HG02943 (cell line): Measurements from ENCODE around the gene DPP6.
"Not testable (repeated sequence)": the region's sequence is repeated elsewhere in the genome, so short reads cannot be mapped to it uniquely, and the experiment has no call there.

Source experiments
- ATAC-seq: cut with Tn5 transposase; IDR thresholded peaks from one replicate; pipeline ENCODE4 v1.9.1; 2021; ENCODE audit warnings: mild to moderate bottlenecking, low read depth, moderate library complexity; ENCODE audit not compliant: unreplicated experiment

DPP6 gene

DNA sequence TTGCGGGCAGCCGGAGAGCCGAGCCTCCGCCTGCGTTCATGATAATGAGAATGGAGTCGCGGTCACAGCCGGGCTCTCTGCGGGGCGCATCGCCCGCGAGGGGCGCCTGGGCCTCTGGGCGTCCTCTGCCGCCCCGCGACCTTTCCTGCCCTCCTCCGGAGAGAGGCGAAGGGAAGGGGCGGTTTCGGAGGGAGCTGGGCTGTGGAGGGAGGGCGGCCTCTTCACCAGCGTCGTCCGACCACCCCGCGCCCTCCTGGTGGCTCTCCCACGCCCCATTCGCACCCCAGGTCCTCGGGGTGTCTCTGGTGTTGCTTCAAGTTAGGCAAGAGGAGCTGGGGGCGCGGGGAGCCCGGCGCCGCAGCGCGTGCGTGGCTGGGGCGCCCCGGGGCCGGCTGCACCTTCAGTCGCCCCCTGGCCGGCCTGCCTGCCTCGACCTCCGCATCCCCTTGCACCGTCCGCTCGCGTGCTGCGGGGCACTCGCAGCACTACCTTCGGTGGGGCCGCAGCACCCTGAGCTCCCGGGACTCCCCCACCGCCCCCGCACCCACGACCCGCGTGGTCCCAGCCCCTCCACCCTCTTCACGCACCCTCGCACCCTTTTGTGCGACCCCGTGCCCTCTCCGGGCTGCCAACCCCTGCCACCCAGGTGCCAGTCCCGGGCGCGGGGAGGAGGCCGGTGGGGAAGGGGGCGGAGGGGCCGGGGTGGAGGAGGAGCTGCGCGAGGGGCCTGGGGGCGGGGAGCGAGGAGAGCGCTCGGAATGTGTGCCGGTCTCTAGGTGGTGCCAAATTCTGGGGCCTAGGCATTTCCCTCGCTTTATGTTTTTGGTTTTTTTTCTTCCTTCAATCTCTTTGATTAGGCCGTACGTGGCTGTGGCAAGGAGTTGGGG lies at the start of gene DPP6:
Gene DPP6, plus strand, starts transcription at position 756 of the 887 bp plus-strand sequence.
- not testable (repeated sequence) for ATAC-seq

DNA sequence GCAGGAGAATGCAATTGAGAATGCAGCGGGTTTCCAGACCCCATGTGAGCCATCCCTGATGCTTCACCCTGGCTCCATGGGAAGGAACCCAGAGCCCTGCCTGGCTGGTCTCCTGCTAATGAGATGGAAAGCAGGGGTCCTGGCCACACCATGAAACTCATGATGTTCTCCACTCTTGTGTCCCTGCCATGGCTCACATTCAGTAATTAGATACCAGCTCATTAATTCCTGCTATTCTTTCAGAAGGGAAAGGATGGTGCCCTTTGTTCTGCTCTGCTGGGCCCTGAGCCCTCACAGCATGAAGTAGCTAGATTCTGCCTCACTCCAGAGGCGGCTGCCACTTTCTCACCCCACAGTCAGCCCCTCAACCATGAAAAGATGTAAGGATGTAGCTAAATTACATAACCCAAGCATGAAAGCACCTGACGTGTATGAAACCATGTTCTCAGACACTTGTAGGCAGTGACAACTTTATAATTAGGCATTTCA lies 42.7 kb upstream of the DPP6 start:
- ATAC-seq: not testable (repeated sequence)

DNA sequence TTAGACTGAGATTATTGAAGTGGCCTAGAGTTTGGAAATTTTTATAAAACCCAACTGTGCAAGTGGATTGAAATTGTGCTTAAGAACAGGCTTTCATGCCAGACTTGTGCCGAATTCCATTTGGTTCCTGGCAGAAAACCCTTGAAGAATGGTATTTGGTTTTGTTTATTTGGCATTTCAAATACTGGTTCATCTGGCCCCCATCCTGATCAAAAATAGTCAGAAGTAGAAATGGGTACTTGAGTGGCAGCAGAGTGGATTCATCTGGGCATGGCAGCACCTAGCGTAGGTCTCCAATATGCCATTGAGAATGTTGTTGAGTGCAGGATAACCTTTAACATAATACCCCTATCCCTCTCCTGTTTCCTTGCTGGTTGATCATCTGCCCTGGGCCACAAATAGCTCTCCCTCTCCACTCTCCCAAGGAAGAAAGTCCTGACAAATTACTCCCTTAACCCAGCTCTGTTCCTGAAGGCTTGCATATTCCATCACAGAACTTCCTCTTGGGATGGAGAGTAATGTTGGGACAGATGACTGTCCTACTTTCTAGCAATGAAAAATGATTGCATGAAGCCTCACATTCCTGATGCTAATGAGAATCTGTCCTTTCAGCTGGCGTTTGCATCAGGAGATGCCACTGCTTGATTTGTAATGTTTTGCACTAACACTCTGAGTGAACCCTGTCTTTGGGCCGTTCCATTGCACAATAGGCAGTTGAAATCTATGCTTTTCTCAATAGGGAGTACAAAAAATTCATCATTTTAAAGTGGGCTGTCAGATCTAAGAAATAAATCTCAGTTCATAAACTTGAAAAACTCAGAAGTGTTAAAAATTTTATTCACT lies 41.3 kb upstream of the DPP6 start:
- not testable (repeated sequence) for ATAC-seq

DNA sequence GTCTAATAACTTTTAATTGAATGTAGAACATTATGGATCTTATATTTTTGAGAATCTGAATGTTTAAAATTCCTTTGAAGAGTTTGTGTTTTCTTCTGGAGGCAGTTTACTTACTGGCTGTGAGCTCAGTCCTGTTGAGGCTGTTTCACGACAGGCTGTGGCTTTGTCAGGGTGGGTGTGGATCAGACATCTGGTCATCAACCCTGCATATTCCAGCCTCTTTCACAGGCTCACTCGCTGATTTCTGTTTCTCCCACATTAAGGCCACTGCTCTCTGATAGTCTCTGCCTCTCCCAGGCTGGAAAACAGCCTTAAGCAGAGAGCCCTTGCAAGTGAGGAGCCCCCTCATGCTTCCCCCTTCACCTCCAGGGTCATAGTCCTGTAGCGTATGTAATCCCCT lies 39.4 kb upstream of the DPP6 start:
- not testable (repeated sequence) for ATAC-seq

DNA sequence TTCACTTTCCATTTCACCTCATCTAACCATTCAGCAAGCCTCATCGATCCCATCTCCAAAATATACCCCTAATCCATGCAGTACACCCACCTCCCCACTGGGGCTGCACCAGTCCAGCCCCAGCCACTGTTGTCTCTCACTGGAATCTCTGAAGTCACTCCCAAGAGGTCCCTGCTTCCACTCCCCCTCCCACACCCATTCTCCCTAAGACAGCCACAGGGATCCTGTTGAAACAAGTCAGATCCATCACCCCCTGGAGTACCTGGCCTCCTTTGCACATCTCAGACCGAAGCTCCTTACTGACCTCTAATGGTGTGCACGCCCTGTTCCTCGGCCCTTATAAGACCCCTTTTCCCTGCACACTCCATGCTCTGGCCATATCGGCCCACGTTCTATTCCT lies 36.6 kb upstream of the DPP6 start:
- not testable (repeated sequence) for ATAC-seq

DNA sequence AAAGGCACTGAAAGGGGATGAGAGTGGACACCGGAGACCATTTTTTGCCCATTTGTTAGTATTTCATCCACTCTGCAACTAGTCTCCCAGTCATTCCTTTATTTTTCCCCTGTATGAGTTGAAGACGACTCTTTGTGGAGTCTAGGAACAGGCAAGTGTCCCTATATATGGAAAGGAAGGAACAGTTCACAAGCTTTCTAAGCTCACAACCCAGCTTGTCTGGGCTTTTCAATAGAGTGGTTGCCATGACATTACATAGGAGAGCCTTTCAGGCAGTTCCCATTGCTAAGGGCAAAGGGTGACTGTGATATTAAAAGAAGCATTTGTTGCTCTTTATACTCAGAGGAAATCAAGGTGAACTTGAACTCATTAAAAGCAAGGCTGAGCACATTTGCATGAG lies 33.8 kb upstream of the DPP6 start:
- ATAC-seq: not testable (repeated sequence)

DNA sequence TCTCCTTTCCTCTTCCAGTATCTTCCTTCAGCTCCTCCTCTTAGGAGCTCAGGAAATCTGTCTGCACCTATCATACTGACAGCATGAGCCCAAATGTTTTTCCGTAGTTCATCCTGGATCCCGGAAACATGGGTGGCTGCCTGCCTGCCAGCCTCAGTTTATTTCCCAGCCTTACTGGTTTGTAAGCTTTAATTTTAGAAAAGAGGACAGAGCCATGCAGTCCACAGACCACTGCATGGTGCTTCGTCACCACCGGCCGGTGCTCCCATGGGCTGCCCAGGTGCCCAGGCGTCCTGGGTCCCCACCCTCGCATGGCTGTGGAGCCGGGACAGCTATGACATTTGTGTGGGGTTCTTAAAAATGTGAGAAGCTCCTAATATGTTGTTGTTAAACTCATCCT lies 24.4 kb upstream of the DPP6 start:
- not testable (repeated sequence) for ATAC-seq

DNA sequence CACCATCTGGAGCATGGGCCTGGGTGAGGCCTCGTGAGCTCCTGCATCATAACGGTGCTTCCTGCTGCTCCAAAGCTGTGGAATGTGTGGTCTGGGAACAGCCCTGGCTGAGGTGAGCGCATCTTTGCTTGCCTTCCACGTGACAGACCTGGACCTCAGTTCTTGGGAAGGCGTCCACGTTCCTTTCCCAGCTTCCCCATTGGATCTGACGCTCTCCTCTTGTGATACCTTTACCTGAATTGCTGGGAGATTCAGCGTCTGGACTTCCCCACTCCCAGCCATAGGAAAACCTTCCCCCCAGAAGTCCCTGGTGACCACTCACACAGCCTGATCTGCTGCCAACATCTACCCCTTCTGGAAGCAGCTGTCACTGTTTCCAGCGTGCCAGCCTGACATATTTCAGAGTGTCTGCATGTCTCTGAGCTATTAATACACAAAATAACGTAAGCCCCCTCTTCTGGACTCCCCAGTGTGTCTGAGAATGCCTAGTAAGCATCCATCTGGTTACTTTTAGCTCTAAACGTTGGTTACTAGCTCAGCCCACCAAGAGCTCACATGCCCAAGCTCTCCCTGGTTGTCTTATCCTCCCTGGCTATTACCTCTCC lies 21.6 kb upstream of the DPP6 start:
- ATAC-seq: not testable (repeated sequence)

DNA sequence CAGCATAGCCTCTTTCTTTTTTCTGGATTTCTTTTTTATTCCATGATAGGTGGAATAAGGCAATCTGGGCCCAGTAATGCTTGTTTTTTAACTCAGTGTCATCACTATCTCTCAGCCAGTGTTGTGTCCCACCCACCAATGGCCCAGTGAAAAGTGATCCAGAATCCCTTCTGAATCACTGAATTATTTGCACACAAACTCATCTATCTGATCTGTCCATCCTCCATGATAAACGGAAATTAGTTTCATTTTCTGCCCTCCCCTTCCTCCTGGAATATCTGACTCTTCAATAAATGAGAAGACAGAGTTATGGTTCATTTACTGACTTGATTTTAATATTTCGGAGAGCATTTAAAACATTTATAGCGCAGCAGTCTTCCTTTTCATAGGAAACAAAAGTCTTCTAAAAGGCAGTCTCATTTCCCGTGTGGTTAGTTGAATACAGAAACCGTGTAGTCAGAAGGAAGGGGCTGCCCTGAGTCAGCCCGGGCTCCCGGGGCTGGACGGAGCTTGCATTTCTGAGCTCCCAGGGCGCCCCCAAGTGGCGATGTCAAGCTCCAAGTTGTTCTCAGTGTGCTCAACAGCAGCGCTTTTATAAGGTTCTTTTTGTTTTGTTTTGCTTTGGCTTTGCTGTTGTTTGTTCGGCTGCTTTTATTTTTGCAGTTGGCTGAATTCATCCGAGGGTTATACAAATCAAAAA lies 12.6 kb upstream of the DPP6 start:
- not testable (repeated sequence) for ATAC-seq

DNA sequence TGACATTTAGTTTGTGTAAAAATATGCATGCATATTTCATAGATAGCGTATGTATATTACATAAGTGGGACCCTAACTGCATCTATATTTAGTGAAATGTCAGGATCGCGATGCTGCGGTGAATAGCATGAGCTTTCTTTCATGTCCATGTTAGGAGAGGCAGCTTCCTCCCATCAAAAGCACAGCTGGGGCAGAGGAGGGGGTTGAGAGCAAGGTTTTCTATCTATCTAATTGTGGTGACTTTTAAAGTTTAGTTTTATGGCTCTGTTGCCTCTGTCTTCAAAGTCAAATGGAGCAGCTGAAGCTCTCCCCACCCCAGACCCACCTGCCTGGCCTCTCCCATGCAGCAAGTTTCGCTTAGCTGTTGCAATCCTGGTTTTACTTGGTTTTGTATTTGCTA lies 1.8 kb upstream of the DPP6 start:
- not testable (repeated sequence) for ATAC-seq

DNA sequence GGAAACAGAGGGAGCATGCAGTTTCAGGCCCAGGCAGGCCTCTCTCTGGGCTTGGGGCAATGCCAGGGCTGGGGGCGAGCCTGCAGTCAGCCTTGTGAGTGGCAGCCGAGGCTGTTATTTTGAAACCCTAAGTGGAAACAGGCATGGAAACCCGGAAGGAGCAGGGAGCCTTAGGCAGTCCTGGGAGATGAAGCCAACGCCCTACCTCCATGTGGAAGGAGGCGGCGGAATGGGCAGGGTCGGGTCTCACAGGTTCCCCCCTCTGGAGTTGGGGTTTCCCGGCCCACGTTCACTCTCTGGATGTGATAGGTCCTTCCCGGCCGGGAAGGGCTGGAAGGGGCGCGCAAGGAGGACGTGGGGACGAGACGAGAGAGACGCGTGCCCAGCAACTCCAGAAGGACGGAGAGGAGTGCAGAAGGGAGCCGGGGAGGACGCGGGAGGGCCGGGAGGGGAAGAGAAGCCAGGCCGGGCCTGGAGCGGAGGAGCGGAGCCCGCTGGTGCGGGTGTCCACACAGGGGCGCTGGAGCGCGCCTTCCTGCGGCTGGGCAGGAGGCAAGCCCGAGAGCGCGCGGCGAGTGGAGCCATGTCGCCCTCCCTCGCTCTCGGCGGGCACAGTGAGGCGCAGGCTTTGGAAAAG lies 1.1 kb upstream of the DPP6 start:
- not testable (repeated sequence) for ATAC-seq

DNA sequence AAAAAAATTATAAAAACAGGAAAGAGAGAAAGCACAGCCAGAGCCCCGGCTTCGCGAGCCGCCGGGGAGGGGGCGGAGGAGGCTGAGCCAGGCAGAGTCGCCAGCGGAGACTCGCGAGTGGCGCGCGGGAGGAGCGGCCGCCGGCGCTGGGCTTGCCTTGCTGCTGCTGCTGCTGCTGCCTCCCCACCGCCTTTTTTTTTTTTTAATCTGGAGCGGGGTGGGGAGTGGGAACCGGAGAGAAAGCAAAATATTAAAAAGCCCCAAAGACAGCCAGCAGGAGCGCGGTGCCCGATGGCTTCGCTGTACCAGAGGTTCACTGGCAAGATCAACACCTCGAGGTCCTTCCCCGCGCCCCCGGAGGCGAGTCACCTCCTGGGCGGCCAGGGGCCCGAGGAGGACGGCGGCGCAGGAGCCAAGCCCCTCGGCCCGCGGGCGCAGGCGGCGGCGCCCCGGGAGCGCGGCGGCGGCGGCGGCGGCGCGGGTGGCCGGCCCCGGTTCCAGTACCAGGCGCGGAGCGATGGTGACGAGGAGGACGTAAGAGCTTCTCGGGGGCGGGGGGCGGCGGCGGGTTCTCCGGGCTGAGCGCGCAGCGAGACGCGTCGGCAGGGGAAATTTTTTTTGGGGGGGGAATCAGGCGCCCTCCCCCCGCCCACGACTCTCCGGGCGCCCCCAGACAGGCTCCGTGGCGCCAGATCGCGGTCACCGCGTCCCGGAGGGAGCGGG lies 493 bp downstream of the DPP6 start:
- ATAC-seq: not testable (repeated sequence)

DNA sequence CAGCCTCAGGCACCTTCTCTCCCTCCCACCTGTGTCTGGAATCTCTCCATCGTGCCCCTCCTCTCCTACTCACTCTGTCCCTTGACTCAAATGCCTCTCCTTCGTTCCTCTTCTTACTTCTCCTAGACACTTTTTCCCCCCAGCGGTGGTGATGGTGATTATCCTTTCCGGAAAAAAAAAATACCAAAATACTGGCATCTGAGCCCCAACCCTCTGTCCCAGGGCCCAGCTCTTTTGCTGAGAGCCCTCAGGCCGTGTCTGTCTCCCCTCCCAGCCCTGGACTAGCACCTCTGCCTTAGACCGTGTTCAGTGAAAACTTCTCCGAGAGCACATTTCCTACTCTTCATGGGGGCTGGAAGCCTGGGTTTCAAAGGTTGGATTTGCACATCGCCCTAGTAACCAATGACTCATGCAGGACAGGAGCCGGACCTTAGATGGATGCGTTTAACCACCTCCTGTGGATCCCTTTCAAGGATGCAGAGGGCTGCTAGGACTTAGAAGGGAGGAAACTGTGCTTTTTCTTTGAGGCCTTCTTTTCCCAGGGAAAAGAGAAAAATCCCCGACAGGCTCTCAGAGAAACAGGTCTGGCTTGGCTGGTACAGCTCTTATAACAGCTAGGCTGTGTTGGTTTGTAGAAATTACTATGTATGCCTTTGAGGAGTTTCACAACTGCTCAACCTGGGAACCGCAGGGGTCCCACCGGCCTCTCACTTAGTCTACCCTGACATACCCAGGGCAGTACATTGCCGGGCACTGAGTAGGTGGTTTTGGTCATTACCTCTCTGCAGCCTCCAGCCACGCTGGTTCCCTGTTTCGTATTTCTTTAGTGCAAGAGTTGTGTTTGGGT lies 1.5 kb downstream of the DPP6 start:
- not testable (repeated sequence) for ATAC-seq

DNA sequence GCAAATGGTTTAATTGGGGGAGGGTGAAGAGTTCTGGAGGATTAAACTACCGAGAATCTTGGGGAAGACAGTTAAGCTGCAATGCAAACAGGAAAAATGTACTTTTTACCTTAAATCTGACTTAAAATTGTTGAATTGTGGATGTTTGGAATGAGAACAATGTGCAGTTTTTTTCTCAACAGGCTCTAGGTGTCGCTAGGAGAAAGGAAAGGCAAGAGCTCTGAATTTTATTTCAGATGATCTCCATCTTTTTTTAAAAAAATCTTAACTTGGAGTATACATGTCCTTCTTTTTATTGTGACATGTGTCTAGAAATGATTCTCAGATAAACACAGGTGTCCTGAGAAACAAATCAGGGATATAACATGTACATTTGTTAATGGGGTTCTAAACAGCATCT lies 2.5 kb downstream of the DPP6 start:
- not testable (repeated sequence) for ATAC-seq

DNA sequence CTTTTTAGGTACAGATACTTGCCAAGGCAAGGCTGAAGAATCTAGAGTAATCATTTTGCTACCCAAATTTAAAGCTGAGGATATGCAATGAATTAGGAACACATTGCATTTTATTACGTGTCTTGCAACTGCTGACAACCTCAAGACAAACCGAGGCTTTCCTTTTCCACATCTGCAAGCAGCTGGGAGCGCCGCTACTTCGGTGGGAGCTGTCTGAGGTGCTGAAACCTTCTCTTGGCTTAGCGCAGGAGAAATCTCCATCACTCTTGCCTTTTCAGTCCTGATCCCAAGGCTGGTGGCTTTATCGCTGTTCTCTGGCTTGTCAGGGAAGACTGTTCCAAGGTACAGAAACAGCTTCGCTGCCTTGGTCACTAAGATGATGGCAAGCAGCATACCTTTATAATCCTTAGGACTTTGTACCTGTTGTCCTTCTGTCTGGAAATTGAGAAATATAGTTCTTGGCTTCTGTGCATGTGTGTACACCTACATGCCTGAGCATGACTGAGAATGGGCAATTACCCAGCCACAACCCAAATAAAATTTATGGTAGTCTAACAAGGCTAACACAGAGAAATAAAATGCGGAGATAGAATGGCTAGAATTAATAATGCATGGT lies 3.4 kb downstream of the DPP6 start:
- not testable (repeated sequence) for ATAC-seq

DNA sequence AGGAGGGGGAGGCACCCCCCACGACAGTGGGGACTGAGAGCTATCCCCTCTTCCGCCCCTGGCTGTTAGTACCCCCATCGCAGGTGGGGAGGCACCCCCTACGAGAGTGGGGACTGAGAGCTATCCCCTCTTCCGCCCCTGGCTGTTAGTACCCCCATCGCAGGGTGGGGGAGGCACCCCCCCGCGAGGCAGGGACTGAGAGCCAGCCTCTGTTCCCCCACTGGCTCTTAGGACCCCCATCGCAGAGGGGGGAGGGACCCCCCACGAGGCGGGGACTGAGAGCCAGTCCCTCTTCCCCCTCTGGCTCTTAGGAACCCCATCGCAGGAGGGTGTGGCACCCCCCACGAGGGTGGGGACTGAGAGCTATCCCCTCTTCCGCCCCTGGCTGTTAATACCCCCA lies 6.6 kb downstream of the DPP6 start:
- ATAC-seq: not testable (repeated sequence)

DNA sequence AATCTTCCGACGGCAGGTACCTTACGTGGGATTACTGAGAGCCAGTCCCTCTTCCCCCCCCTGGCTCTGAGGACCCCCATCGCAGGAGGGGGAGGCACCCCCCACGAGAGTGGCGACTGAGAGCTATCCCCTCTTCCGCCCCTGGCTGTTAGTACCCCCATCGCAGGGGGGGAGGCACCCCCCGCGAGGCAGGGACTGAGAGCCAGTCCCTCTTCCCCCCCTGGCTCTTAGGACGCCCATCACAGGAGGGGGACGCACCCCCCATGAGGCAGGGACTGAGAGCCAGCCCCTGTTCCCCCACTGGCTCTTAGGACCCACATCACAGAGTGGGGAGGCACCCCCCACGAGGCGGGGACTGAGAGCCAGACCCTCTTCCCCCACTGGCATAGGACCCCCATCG lies 8.4 kb downstream of the DPP6 start:
- ATAC-seq: not testable (repeated sequence)

DNA sequence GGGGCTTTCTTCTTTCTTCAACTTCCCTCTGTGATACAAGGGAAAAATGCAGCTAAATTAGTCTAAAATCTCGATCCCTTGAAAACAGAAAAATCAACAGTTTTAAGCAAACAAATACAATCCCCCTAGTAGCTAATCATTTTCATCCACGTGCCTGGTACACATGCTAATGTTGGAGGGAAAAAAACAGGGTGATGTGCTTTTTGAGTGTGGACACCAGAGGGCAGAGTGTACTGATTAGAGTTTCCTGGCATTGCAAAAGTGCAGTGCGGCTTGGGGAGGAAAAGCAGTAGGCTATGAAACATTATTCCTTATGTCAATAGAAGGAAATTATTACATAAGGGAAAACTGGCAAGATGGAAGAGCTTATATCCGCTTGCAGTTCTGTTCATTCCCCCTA lies 19.6 kb downstream of the DPP6 start:
- not testable (repeated sequence) for ATAC-seq
